Bronchial epithelial cell (primary cell): ENCODE results near the gene ANTXR1. TPM values are rescaled to one million over a fixed set of nuclear protein-coding genes. Genes with fewer than 3 reads are reported as not detected.

Experiments
- DNase-seq: peaks from one replicate; pipeline ENCODE4 v3.0.0-alpha.2; 2010; ENCODE audit warnings: low read depth
- FAIRE-seq: peaks from 2 replicates; lab custom pipeline; 2011; peaks lifted over from hg19 to GRCh38; lab: Jason Lieb, UNC
- H3K27me3 ChIP-seq: 2 replicates; pipeline ENCODE4 v1.5.1; 2011; ENCODE audit warnings: low read length; ENCODE audit not compliant: control insufficient read depth, insufficient read depth
- H3K36me3 ChIP-seq: 2 replicates; pipeline ENCODE4 v1.5.1; 2011; ENCODE audit warnings: low read length; ENCODE audit not compliant: control insufficient read depth, insufficient read depth
- H3K4me3 ChIP-seq: 2 replicates; pipeline ENCODE4 v1.5.1; 2011; ENCODE audit warnings: mild to moderate bottlenecking, low read depth, low read length, control low read depth
- CTCF ChIP-seq: IDR thresholded peaks from 2 replicates; pipeline ENCODE4 v1.5.1; 2011; ENCODE audit warnings: mild to moderate bottlenecking, moderate library complexity, low read length, control low read depth, inconsistent platforms; ENCODE audit not compliant: insufficient read depth, severe bottlenecking
- total RNA-seq: library from RNA; depleted of rRNA; stranded (reverse); fragments of >200 nt; gene quantifications from 2 replicates; pipeline ENCODE4 v1.2.1, GENCODE V29; 2014

ANTXR1 gene
- total RNA-seq, 1 donor from 2014 or later = 3.7 TPM

- no peak for FAIRE-seq
Measured at GRCh38 chr2:69139778-69140670, 127.0 kb downstream of the ANTXR1 start.

GRCh38 chr2:69141061-69141460, 128.1 kb downstream of the ANTXR1 start:
- TF ChIP-seq CTCF = no peak
- FAIRE-seq (no peak), DNase-seq (no peak)
- Histone ChIP-seq H3K36me3 (no peaks in the 10 kb centered on the region), H3K27me3 (no peaks in the 10 kb centered on the region), H3K4me3 (no peak overlapping the region)

More at GRCh38 chr2:69139778-69140670, 127.0 kb downstream of the ANTXR1 start:
- no peak for TF ChIP-seq CTCF
- DNase-seq = peak; percentile 85
- H3K27me3 ChIP-seq = no peaks in the 10 kb centered on the region
- H3K36me3 ChIP-seq = no peaks in the 10 kb centered on the region
- no peak overlapping the region for H3K4me3 ChIP-seq

GRCh38 chr2:69143748-69144360, 130.9 kb downstream of the ANTXR1 start:
- no peak overlapping the region for H3K4me3 ChIP-seq

GRCh38 chr2:69145204-69145603, 132.2 kb downstream of the ANTXR1 start:
- FAIRE-seq (no peak), DNase-seq (no peak)
- H3K27me3 ChIP-seq = no peaks in the 10 kb centered on the region
- no peaks in the 10 kb centered on the region for H3K36me3 ChIP-seq
- TF ChIP-seq CTCF = no peak
- H3K4me3 ChIP-seq = no peak overlapping the region

More at GRCh38 chr2:69143748-69144360, 130.9 kb downstream of the ANTXR1 start:
- no peaks in the 10 kb centered on the region for H3K36me3 ChIP-seq
- no peaks in the 10 kb centered on the region for H3K27me3 ChIP-seq
- DNase-seq (peak; percentile 49), FAIRE-seq (no peak)
- no peak for TF ChIP-seq CTCF

- DNase-seq (no peak), FAIRE-seq (peak; percentile 28)
- Histone ChIP-seq H3K27me3 (no peaks in the 10 kb centered on the region), H3K4me3 (no peak overlapping the region), H3K36me3 (no peaks in the 10 kb centered on the region)
- TF ChIP-seq CTCF = no peak
Measured at GRCh38 chr2:69147841-69148533, 135.0 kb downstream of the ANTXR1 start.
